Keratinocyte (primary cell): ENCODE measurements around the gene OR6P1. TPM values are rescaled to one million over a fixed set of nuclear protein-coding genes. Genes with fewer than 3 reads are reported as not detected.

Experiments used
- DNase-seq: peaks from one replicate; pipeline ENCODE4 v3.0.0-alpha.2; 2011; ENCODE audit warnings: low read depth, missing footprints, low spot score
- FAIRE-seq: peaks from 2 replicates; lab custom pipeline; 2011; peaks lifted over from hg19 to GRCh38; lab: Jason Lieb, UNC
- H2AFZ ChIP-seq: 2 replicates; pipeline ENCODE4 v1.6.0; 2012; ENCODE audit warnings: low read length, control low read depth, inconsistent platforms; ENCODE audit not compliant: control insufficient read depth
- H3K27ac ChIP-seq: 2 replicates; pipeline ENCODE4 v1.5.1; 2011; ENCODE audit warnings: low read length; ENCODE audit not compliant: control insufficient read depth, insufficient read depth
- H3K27me3 ChIP-seq: 3 replicates; pipeline ENCODE4 v1.6.0; 2011; ENCODE audit warnings: low read length; ENCODE audit not compliant: control insufficient read depth, insufficient read depth; ENCODE audit errors: extremely low read depth
- H3K36me3 ChIP-seq, 2 experiments: 2 replicates in 1 of 2; 3 replicates in 1 of 2; pipeline ENCODE4 v1.5.1; 2011; ENCODE audit warnings: low read length in 2 of 2, mild to moderate bottlenecking in 1 of 2; ENCODE audit not compliant: control insufficient read depth in 2 of 2, insufficient read depth in 2 of 2; ENCODE audit errors: extremely low read depth in 1 of 2
- H3K4me1 ChIP-seq: 3 replicates; pipeline ENCODE4 v1.5.1; 2011; ENCODE audit warnings: low read length; ENCODE audit not compliant: control insufficient read depth, insufficient read depth; ENCODE audit errors: extremely low read depth
- H3K4me2 ChIP-seq: 3 replicates; pipeline ENCODE4 v1.6.0; 2011; ENCODE audit warnings: low read depth, low read length; ENCODE audit not compliant: control insufficient read depth, insufficient read depth; ENCODE audit errors: extremely low read depth
- H3K4me3 ChIP-seq, 3 experiments: fragments of 200-600 bp in 1 of 3; sonication (generic) in 1 of 3; 2 replicates in 2 of 3; 3 replicates in 1 of 3; pipeline ENCODE4 v1.5.1; 2011 to 2016; ENCODE audit warnings: low read length in 3 of 3, mild to moderate bottlenecking in 3 of 3, control low read depth in 2 of 3, inconsistent platforms in 1 of 3, low read depth in 1 of 3, mixed read lengths in 1 of 3, mixed run types in 1 of 3, moderate library complexity in 1 of 3; ENCODE audit not compliant: control insufficient read depth in 2 of 3, insufficient read depth in 2 of 3; ENCODE audit errors: extremely low read depth in 1 of 3
- H3K79me2 ChIP-seq: 2 replicates; pipeline ENCODE4 v1.6.0; 2012; ENCODE audit warnings: low read length; ENCODE audit not compliant: control insufficient read depth, insufficient read depth
- H3K9ac ChIP-seq: 3 replicates; pipeline ENCODE4 v1.6.0; 2011; ENCODE audit warnings: low read length; ENCODE audit not compliant: control insufficient read depth, insufficient read depth; ENCODE audit errors: extremely low read depth
- H3K9me1 ChIP-seq: 3 replicates; pipeline ENCODE4 v1.6.0; 2011; ENCODE audit warnings: low read length; ENCODE audit not compliant: control insufficient read depth, insufficient read depth; ENCODE audit errors: extremely low read depth
- H3K9me3 ChIP-seq: 2 replicates; pipeline ENCODE4 v1.5.1; 2012; ENCODE audit warnings: low read depth, low read length; ENCODE audit not compliant: control insufficient read depth
- H4K20me1 ChIP-seq: 3 replicates; pipeline ENCODE4 v1.6.0; 2011; ENCODE audit warnings: low read length; ENCODE audit not compliant: control insufficient read depth, insufficient read depth; ENCODE audit errors: extremely low read depth
- CTCF ChIP-seq, 3 experiments: IDR thresholded peaks in 1 of 3; conservative IDR thresholded peaks in 1 of 3; optimal IDR thresholded peaks in 1 of 3; 2 replicates in 2 of 3; 3 replicates in 1 of 3; pipeline versions ENCODE3 to v1.5.1; 2011; ENCODE audit warnings: low read length in 3 of 3, mild to moderate bottlenecking in 3 of 3, moderate library complexity in 2 of 3, control low read depth in 1 of 3, inconsistent platforms in 1 of 3; ENCODE audit not compliant: insufficient read depth in 2 of 3; ENCODE audit errors: extremely low read depth in 1 of 3
- EZH2 ChIP-seq: IDR thresholded peaks from one replicate; pipeline ENCODE4 v1.6.1; 2012; ENCODE audit warnings: inconsistent platforms, mild to moderate bottlenecking, low read length, moderate library complexity
- dilution Hi-C: fragments of 300-500 bp; cut with MboI; formaldehyde crosslinking; loops from one replicate; pipeline ENCODE4 v1.7.0; 2020; ENCODE audit warnings: low sequenced_read_pairs; ENCODE audit not compliant: extremely low pct_ligation_motif_present
- polyA plus RNA-seq, 5 experiments: library from polyadenylated mRNA; depleted of rRNA in 3 of 5; stranded (reverse) in 3 of 5; stranded (forward) in 1 of 5; unstranded in 1 of 5; fragments of >200 nt; gene quantifications; 1 replicate in 1 of 5; 2 replicates in 3 of 5; 3 replicates in 1 of 5; pipeline versions ENCODE4 v1.2.1 to v1.2.3, GENCODE V29; 2011 to 2012; ENCODE audit warnings: missing spikeins in 2 of 5, low read depth in 1 of 5, low replicate concordance in 1 of 5

Gene OR6P1
- polyA plus RNA-seq, 1 donor (not counting 4 experiments of a cell fraction or from before 2014, with no cell fraction given), result not detected

- no peak within 1 kb of the TSS for H3K4me2 ChIP-seq
- H3K9ac ChIP-seq, result no peak within 1 kb of the TSS
- no peaks in the 10 kb centered on the region for H3K4me1 ChIP-seq
- dilution Hi-C loops, result no loop called here
- H3K27me3 ChIP-seq, result no peaks in the 10 kb centered on the region
- H3K79me2 ChIP-seq, result no peaks in the 10 kb centered on the region
- TF ChIP-seq CTCF (optimal IDR thresholded peaks at IDR 0.05 in 1 of 3, IDR thresholded peaks at IDR 0.05 in 1 of 3, conservative IDR thresholded peaks at IDR 0.05 in 1 of 3; ENCODE audit: extremely low read depth in 1 of 3, insufficient read depth in 2 of 3, low read length in 3 of 3), result no peak
- no peak for TF ChIP-seq EZH2
- H3K27ac ChIP-seq, result no peak within 1 kb of the TSS
- no peaks in the 10 kb centered on the region for H3K9me1 ChIP-seq
- H4K20me1 ChIP-seq, result no peaks in the 10 kb centered on the region
- DNase-seq (no peak), FAIRE-seq (no peak)
- H3K4me3 ChIP-seq, result no peak within 1 kb of the TSS
- no peak within 1 kb of the TSS for H2AFZ ChIP-seq
- H3K36me3 ChIP-seq, result no peaks in the 10 kb centered on the region
- no peaks in the 10 kb centered on the region for H3K9me3 ChIP-seq
These were observed 34.6 kb upstream of the OR6P1 start, which contains the start of gene OR10Z1 for GRCh38 chr1:158604968-158605367. TSS of gene OR10Z1 (plus strand) at chr1:158605268. CDS start at chr1:158606439, 1,171 bp downstream.

GRCh38 chr1:158600735-158601134 is 30.4 kb upstream of the OR6P1 start:
- no peaks in the 10 kb centered on the region for H3K79me2 ChIP-seq
- H3K36me3 ChIP-seq, result no peaks in the 10 kb centered on the region
- no peak overlapping the region for H3K9ac ChIP-seq
- DNase-seq (no peak), FAIRE-seq (no peak)
- no peak for TF ChIP-seq EZH2
- no peak for TF ChIP-seq CTCF (optimal IDR thresholded peaks at IDR 0.05 in 1 of 3, IDR thresholded peaks at IDR 0.05 in 1 of 3, conservative IDR thresholded peaks at IDR 0.05 in 1 of 3; ENCODE audit: extremely low read depth in 1 of 3, insufficient read depth in 2 of 3, low read length in 3 of 3)
- no peaks in the 10 kb centered on the region for H3K9me3 ChIP-seq
- H3K9me1 ChIP-seq, result no peaks in the 10 kb centered on the region
- no peak overlapping the region for H3K4me2 ChIP-seq
- H3K4me1 ChIP-seq, result no peaks in the 10 kb centered on the region
- H4K20me1 ChIP-seq, result no peaks in the 10 kb centered on the region
- no peaks in the 10 kb centered on the region for H3K27me3 ChIP-seq
- H3K4me3 ChIP-seq, result no peak overlapping the region
- no peak overlapping the region for H2AFZ ChIP-seq
- H3K27ac ChIP-seq, result no peak overlapping the region
- dilution Hi-C loops, result no loop called here
